GM12801 (cell line): ENCODE data around the gene UNC119.

Experiments
- CTCF ChIP-seq: IDR thresholded peaks from one replicate; pipeline ENCODE4 v1.5.1; 2011; ENCODE audit warnings: control low read depth; ENCODE audit not compliant: insufficient read length; ENCODE audit errors: extremely low read depth

The UNC119 gene

DNA sequence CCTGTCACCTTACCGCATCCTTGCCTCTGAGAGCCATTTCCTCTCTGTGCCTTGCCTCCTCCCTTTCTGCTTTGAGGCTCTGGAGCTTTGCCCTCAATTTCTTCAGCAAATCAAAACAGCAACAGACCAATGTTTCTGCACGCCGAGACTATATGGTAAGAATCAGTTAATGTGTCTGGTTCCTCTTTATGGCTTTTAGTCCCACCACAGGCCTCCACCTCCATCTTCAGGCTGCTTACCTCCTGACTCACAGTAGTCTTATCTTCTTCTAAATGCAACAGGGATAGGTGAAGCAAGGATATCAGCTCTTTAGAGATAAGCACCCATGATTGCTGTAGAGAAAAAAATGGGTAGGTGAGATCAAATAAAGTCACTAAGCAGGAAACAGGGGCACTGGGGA lies 33.4 kb upstream of the UNC119 start:
- TF ChIP-seq CTCF: no peak

DNA sequence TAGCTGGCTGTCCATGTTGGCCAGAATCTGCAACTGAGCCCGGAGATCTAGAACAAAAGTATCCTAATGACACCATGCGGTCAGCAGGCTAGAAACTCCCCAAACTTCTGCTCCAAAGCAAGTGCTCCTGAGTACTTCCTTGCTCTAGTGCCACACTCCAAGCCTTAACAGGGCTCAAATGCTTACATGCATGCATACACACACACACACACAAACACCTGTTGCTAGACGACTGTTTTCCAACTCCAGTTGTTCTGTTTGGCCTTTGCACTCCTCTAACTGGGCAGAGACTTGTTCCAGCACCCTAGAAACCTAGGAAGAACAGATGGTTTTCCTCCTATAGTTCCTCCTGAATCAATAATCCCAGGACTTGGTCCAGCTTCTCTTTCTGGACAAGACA lies 32.0 kb upstream of the UNC119 start:
- no peak for TF ChIP-seq CTCF

- no peak for TF ChIP-seq CTCF
Measured at GRCh38 chr17:28582513-28582912, 30.1 kb upstream of the UNC119 start.

DNA sequence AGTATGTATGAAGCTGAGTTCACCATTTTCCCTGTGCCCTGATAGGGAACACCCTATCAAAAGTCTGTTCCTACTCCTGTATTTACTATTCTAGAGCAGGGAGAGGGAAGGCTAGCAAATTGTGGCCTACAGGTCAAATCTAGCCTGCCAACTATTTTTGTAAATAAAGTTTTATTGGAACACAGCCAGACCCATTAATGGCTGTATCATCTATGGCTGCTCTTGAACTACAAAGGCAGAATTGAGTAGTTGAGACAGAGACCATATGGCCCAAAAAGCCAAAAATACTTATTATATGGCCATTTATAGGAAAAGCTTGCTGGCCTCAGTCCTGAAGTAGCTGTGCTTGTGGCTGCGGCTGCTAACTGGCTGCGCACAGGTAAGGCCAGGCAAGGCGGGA lies 28.5 kb upstream of the UNC119 start:
- no peak for TF ChIP-seq CTCF

DNA sequence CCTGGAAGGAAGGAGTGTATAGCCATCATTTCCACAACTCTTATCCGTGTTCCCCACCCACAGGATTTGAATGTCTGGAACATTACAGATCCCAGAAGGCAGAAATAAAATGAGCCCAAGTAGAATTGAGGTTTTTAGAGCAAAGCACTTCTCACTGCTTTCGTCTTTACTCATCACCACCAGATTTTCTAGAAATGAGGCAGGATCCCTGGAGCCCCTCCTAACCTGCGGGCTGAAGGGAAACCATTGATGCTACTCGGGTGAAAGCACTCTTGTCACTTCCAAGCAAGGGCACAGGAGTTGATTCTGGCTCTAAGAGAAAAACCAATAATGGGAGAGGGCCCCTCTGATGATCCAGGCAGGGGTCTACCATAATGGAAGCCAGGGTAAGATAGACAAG lies 27.1 kb upstream of the UNC119 start:
- TF ChIP-seq CTCF: no peak

- TF ChIP-seq CTCF: no peak
Measured at GRCh38 chr17:28578246-28579195, 26.1 kb upstream of the UNC119 start.

GRCh38 chr17:28577466-28577824 lies 25.0 kb upstream of the UNC119 start:
- TF ChIP-seq CTCF: no peak
